IMR-90 (cell line): ENCODE data around the gene EXOC2. TPM values are rescaled to one million over a fixed set of nuclear protein-coding genes. Genes with fewer than 3 reads are reported as not detected.

Experiments used
- ATAC-seq: fragments of 200-7000 bp; cut with Tn5 transposase; 2 replicates; pipeline ENCODE4 v1.9.1; 2020; ENCODE audit warnings: low read depth, mild to moderate bottlenecking, moderate library complexity
- BruUV-seq: library from RNA; stranded (reverse); fragments of 400-500 nt; replicated peaks from 2 replicates; lab custom pipeline; 2021; lab: Mats Ljungman, UMichigan
- CTCF ChIA-PET: fragments of 300-600 bp; formaldehyde crosslinking; extraction: SDS; loops from one replicate; lab custom pipeline; 2021; ENCODE audit warnings: antibody characterized with exemption; lab: Yijun Ruan, JAX
- POLR2A ChIA-PET: fragments of 300-600 bp; sonication (Branson Sonifier 250); formaldehyde crosslinking; loops from one replicate; lab custom pipeline; 2022; ENCODE audit warnings: antibody characterized with exemption; ENCODE audit not compliant: unreplicated experiment; lab: Charles Lee
- DNase-seq: peaks from one replicate; pipeline ENCODE4 v3.0.0; 2013
- H2AFZ ChIP-seq: replicated peaks from 2 replicates; pipeline ENCODE3; 2013; ENCODE audit warnings: low read length, mild to moderate bottlenecking; ENCODE audit not compliant: poor library complexity
- H2AK5ac ChIP-seq: 2 replicates; pipeline ENCODE4 v1.6.1; 2013; ENCODE audit warnings: low read depth, low read length, inconsistent platforms
- H2AK9ac ChIP-seq: replicated peaks from 2 replicates; pipeline ENCODE3; 2013; ENCODE audit warnings: mild to moderate bottlenecking, low read depth, low read length, moderate library complexity; ENCODE audit not compliant: poor library complexity
- H2BK120ac ChIP-seq: 2 replicates; pipeline ENCODE4 v1.6.1; 2013; ENCODE audit warnings: low read depth, low read length, inconsistent platforms
- H2BK15ac ChIP-seq: 3 replicates; pipeline ENCODE4 v1.6.1; 2013; ENCODE audit warnings: low read depth, low read length, inconsistent platforms
- H2BK20ac ChIP-seq: 2 replicates; pipeline ENCODE4 v1.6.1; 2013; ENCODE audit warnings: low read depth, mild to moderate bottlenecking, inconsistent platforms, low read length, moderate library complexity
- H2BK5ac ChIP-seq: 2 replicates; pipeline ENCODE4 v1.6.1; 2013; ENCODE audit warnings: mild to moderate bottlenecking, low read depth, low read length, inconsistent platforms; ENCODE audit not compliant: poor library complexity, severe bottlenecking
- H3K14ac ChIP-seq: replicated peaks from 2 replicates; pipeline ENCODE4 v1.6.1; 2013; ENCODE audit warnings: low read depth, low read length, inconsistent platforms
- H3K18ac ChIP-seq: 2 replicates; pipeline ENCODE4 v1.6.1; 2013; ENCODE audit warnings: low read depth, low read length, control low read depth
- H3K23ac ChIP-seq: 2 replicates; pipeline ENCODE4 v1.6.1; 2013; ENCODE audit warnings: low read depth, low read length, inconsistent platforms
- H3K27ac ChIP-seq: 2 replicates; pipeline ENCODE4 v1.5.1; 2013; ENCODE audit warnings: mild to moderate bottlenecking, control low read depth, low read length; ENCODE audit not compliant: insufficient read depth
- H3K27me3 ChIP-seq: 2 replicates; pipeline ENCODE4 v1.6.1; 2013; ENCODE audit warnings: low read length; ENCODE audit not compliant: control insufficient read depth, insufficient read depth
- H3K36me3 ChIP-seq: 2 replicates; pipeline ENCODE4 v1.6.1; 2013; ENCODE audit warnings: low read length, mixed read lengths; ENCODE audit not compliant: control insufficient read depth, insufficient read depth
- H3K4ac ChIP-seq: 2 replicates; pipeline ENCODE4 v1.6.1; 2013; ENCODE audit warnings: low read depth, low read length, inconsistent platforms
- H3K4me1 ChIP-seq: 2 replicates; pipeline ENCODE4 v1.6.1; 2013; ENCODE audit warnings: low read length, mixed read lengths; ENCODE audit not compliant: control insufficient read depth, insufficient read depth
- H3K4me2 ChIP-seq: 2 replicates; pipeline ENCODE4 v1.6.1; 2013; ENCODE audit warnings: low read depth, mild to moderate bottlenecking, control low read depth, low read length, moderate library complexity
- H3K4me3 ChIP-seq: 2 replicates; pipeline ENCODE4 v1.5.1; 2013; ENCODE audit warnings: low read depth, mild to moderate bottlenecking, control low read depth, low read length, moderate library complexity; ENCODE audit not compliant: insufficient read depth
- H3K56ac ChIP-seq: 2 replicates; pipeline ENCODE4 v1.6.1; 2013; ENCODE audit warnings: low read length, inconsistent platforms; ENCODE audit not compliant: insufficient read depth; ENCODE audit errors: extremely low read depth
- H3K79me1 ChIP-seq, 2 experiments: 2 replicates each; pipeline ENCODE4 v1.6.1; 2013; ENCODE audit warnings: low read length in 2 of 2, inconsistent platforms in 1 of 2, low read depth in 1 of 2
- H3K9ac ChIP-seq: 2 replicates; pipeline ENCODE4 v1.6.1; 2013; ENCODE audit warnings: low read depth, low read length, control low read depth
- H3K9me1 ChIP-seq: 2 replicates; pipeline ENCODE4 v1.6.1; 2013; ENCODE audit warnings: low read length, inconsistent platforms; ENCODE audit not compliant: insufficient read depth
- H3K9me3 ChIP-seq: 2 replicates; pipeline ENCODE4 v1.6.1; 2013; ENCODE audit warnings: low read length; ENCODE audit not compliant: control insufficient read depth, insufficient read depth
- H4K20me1 ChIP-seq: 2 replicates; pipeline ENCODE4 v1.6.1; 2013; ENCODE audit warnings: low read length, inconsistent platforms; ENCODE audit not compliant: insufficient read depth
- H4K5ac ChIP-seq: 2 replicates; pipeline ENCODE4 v1.6.1; 2013; ENCODE audit warnings: mild to moderate bottlenecking, low read depth, low read length, control low read depth
- H4K8ac ChIP-seq, 2 experiments: 2 replicates each; pipeline ENCODE4 v1.6.1; 2013; ENCODE audit warnings: low read depth in 2 of 2, low read length in 2 of 2, control low read depth in 1 of 2, inconsistent platforms in 1 of 2
- H4K91ac ChIP-seq: 2 replicates; pipeline ENCODE4 v1.6.1; 2013; ENCODE audit warnings: low read depth, low read length, inconsistent platforms; ENCODE audit not compliant: insufficient read depth
- CHD1 ChIP-seq: IDR thresholded peaks from 2 replicates; pipeline ENCODE4 v1.6.1; 2012; ENCODE audit warnings: low read depth, low read length, improper control_type of control experiment
- MAZ ChIP-seq: IDR thresholded peaks from 2 replicates; pipeline ENCODE4 v1.6.1; 2012; ENCODE audit warnings: low read depth, mild to moderate bottlenecking, low read length, improper control_type of control experiment, moderate library complexity, borderline replicate concordance
- RAD21 ChIP-seq: IDR thresholded peaks from 2 replicates; pipeline ENCODE4 v1.6.1; 2012; ENCODE audit warnings: low read length, improper control_type of control experiment
- WGBS, 2 experiments: methylation state at CpG; one replicate each; pipeline versions ENCODE4 v1.1.5 to v1.1.7; 2013; ENCODE audit warnings: missing lambda C conversion rate in 2 of 2; ENCODE audit not compliant: insufficient read length in 1 of 2; ENCODE audit errors: extremely low coverage in 2 of 2; 5-methylcytosine and 5-hydroxymethylcytosine counted together
- dilution Hi-C: fragments of 300-500 bp; cut with HindIII; formaldehyde crosslinking; loops from one replicate; pipeline ENCODE4 v1.14.3; 2018; ENCODE audit warnings: low sequenced_read_pairs; ENCODE audit not compliant: unreplicated experiment
- in situ Hi-C: fragments of 300-500 bp; cut with MboI; formaldehyde crosslinking; loops from 3 replicates; pipeline ENCODE4 v1.14.3; 2019; ENCODE audit warnings: low sequenced_read_pairs, inconsistent platforms, mixed read lengths
- intact Hi-C: fragments of 100-400 bp; cut with micrococcal nuclease; formaldehyde crosslinking; loops from 2 replicates; pipeline ENCODE4 v1.10.0; 2022
- polyA plus RNA-seq, 3 experiments: library from polyadenylated mRNA; depleted of rRNA; stranded (reverse); fragments of >200 nt; gene quantifications; 2 replicates each; pipeline ENCODE4 v1.2.3, GENCODE V29; 2012; ENCODE audit warnings: low replicate concordance in 1 of 3
- total RNA-seq: library from RNA; depleted of rRNA; stranded (reverse); fragments of >200 nt; gene quantifications from 2 replicates; pipeline ENCODE4 v1.2.3, GENCODE V29; 2012
- TF ChIP-seq, protein P1 (sequence below): fragments of 150-350 bp; IDR thresholded peaks from 2 replicates; pipeline ENCODE4 v1.6.1; 2016; ENCODE audit warnings: low read depth, mild to moderate bottlenecking, low read length, moderate library complexity, borderline replicate concordance
- TF ChIP-seq, protein P2 (sequence below): conservative IDR thresholded peaks from 2 replicates; pipeline ENCODE4 v1.5.1; 2012; ENCODE audit warnings: mild to moderate bottlenecking, low read depth, low read length, improper control_type of control experiment

EXOC2 gene
- total and polyA plus RNA-seq, 2 of the 4 experiments (the other 2 are of a cell fraction) = 13.1 to 37.3 TPM

DNA sequence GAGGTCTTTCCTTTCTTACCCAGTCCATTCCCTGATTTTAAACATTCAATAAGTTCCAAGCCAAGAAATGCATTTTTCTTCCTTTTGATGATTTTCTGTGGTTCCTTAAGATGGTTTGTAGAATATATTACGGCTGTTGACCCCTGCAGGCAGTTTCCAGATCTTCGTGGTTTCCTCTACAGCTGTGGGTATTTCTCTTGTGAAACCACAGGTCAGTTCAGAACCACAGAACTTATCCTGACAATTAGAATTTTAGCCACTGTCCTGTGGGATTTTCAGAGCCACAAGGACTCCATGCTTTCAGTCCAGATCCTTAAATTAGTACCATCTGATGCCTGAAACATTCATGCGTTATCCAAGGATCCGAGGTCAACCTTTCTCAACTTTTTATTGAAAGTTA lies 29.7 kb upstream of the EXOC2 start:
- BruUV-seq = no TSS peak

More for the DNA sequence above, 29.7 kb upstream of the EXOC2 start:
- no peak overlapping the region for H3K4ac ChIP-seq
- in situ Hi-C loops (no loop called here), intact Hi-C loops (loop anchor here (1.0 to 5.0 kb wide), 5 partner anchors 130 to 714 kb away; no protein-coding TSS in a partner anchor), dilution Hi-C loops (no loop called here)
- POLR2A ChIA-PET = no interaction called here
- no peak overlapping the region for H3K4me3 ChIP-seq
- peak; percentile 44 for DNase-seq
- no peaks in the 10 kb centered on the region for H3K9me3 ChIP-seq
- no peaks in the 10 kb centered on the region for H3K36me3 ChIP-seq
- no peak overlapping the region for H3K56ac ChIP-seq
- no peak overlapping the region for H2BK15ac ChIP-seq
- TF ChIP-seq MAZ (no peak), RAD21 (no peak), CHD1 (no peak)
- TF ChIP-seq, protein P1, sequence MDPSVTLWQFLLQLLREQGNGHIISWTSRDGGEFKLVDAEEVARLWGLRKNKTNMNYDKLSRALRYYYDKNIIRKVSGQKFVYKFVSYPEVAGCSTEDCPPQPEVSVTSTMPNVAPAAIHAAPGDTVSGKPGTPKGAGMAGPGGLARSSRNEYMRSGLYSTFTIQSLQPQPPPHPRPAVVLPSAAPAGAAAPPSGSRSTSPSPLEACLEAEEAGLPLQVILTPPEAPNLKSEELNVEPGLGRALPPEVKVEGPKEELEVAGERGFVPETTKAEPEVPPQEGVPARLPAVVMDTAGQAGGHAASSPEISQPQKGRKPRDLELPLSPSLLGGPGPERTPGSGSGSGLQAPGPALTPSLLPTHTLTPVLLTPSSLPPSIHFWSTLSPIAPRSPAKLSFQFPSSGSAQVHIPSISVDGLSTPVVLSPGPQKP = no peak
- TF ChIP-seq, protein P2, sequence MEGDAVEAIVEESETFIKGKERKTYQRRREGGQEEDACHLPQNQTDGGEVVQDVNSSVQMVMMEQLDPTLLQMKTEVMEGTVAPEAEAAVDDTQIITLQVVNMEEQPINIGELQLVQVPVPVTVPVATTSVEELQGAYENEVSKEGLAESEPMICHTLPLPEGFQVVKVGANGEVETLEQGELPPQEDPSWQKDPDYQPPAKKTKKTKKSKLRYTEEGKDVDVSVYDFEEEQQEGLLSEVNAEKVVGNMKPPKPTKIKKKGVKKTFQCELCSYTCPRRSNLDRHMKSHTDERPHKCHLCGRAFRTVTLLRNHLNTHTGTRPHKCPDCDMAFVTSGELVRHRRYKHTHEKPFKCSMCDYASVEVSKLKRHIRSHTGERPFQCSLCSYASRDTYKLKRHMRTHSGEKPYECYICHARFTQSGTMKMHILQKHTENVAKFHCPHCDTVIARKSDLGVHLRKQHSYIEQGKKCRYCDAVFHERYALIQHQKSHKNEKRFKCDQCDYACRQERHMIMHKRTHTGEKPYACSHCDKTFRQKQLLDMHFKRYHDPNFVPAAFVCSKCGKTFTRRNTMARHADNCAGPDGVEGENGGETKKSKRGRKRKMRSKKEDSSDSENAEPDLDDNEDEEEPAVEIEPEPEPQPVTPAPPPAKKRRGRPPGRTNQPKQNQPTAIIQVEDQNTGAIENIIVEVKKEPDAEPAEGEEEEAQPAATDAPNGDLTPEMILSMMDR = no peak
- no peak overlapping the region for H4K5ac ChIP-seq
- no peak overlapping the region for H2AFZ ChIP-seq
- H4K8ac ChIP-seq = no peak overlapping the region
- H4K20me1 ChIP-seq = no peaks in the 10 kb centered on the region
- H3K18ac ChIP-seq = no peak overlapping the region
- no peak overlapping the region for H3K14ac ChIP-seq
- WGBS, 2 experiments = no CpG with 5 or more reads among the region's 4 CpGs
- ATAC-seq = 0 out of 2 replicates have a peak, but pooled peaks have one; percentile 12
- no peak overlapping the region for H2BK20ac ChIP-seq
- H3K4me1 ChIP-seq = no peaks in the 10 kb centered on the region
- peaks cover 6% of the 10 kb centered on the region; the same call in 1 of the 2 replicates for H3K27me3 ChIP-seq
- H3K9ac ChIP-seq = no peak overlapping the region
- no peak overlapping the region for H2AK9ac ChIP-seq
- H4K91ac ChIP-seq = no peak overlapping the region
- no peaks in the 10 kb centered on the region for H3K79me1 ChIP-seq
- no peak overlapping the region for H2BK5ac ChIP-seq
- CTCF ChIA-PET = interaction anchor here (0.6 to 1.9 kb wide), 20 partner anchors 8 to 1427 kb away, joined by 3 to 11 read pairs (median 4); no protein-coding TSS in a partner anchor
- H2AK5ac ChIP-seq = no peak overlapping the region
- no peak overlapping the region for H3K27ac ChIP-seq
- no peak overlapping the region for H2BK120ac ChIP-seq
- H3K9me1 ChIP-seq = no peaks in the 10 kb centered on the region
- H3K4me2 ChIP-seq = no peak overlapping the region
- no peak overlapping the region for H3K23ac ChIP-seq
